Liver (tissue), 9 donors: ENCODE measurements around the gene FGFBP1. TPM values are rescaled to one million over a fixed set of nuclear protein-coding genes. Genes with fewer than 3 reads are reported as not detected.

Experiments
- DNase-seq: peaks from one replicate; pipeline ENCODE4 v3.0.0-alpha.2; 2017; ENCODE audit warnings: low spot score
- H3K27ac ChIP-seq, 2 donors: one replicate each; pipeline ENCODE4 v1.7.0; 2013; ENCODE audit warnings: inconsistent platforms in 2 of 2, low read length in 2 of 2, control low read depth in 1 of 2, low read depth in 1 of 2, mild to moderate bottlenecking in 1 of 2
- H3K27me3 ChIP-seq, 4 donors: one replicate each; pipeline versions ENCODE4 v1.6.1 to v1.7.0; 2013; ENCODE audit warnings: low read length in 3 of 4, inconsistent platforms in 1 of 4, mild to moderate bottlenecking in 1 of 4, moderate library complexity in 1 of 4; ENCODE audit not compliant: control insufficient read depth in 4 of 4, insufficient read depth in 4 of 4
- H3K36me3 ChIP-seq, 4 donors: one replicate each; pipeline versions ENCODE4 v1.6.1 to v1.7.0; 2013; ENCODE audit warnings: low read length in 3 of 4, mild to moderate bottlenecking in 3 of 4, low read depth in 1 of 4, moderate library complexity in 1 of 4; ENCODE audit not compliant: control insufficient read depth in 4 of 4, insufficient read depth in 3 of 4
- H3K4me1 ChIP-seq, 4 donors: one replicate each; pipeline versions ENCODE4 v1.6.1 to v1.7.0; 2013; ENCODE audit warnings: low read length in 3 of 4, mild to moderate bottlenecking in 3 of 4, moderate library complexity in 1 of 4; ENCODE audit not compliant: control insufficient read depth in 4 of 4, insufficient read depth in 4 of 4
- H3K4me3 ChIP-seq, 3 donors: one replicate each; pipeline versions ENCODE4 v1.6.1 to v1.7.0; 2013; ENCODE audit warnings: low read length in 3 of 3, control low read depth in 1 of 3, low read depth in 1 of 3, mild to moderate bottlenecking in 1 of 3
- H3K9ac ChIP-seq, 2 donors: one replicate each; pipeline ENCODE4 v1.7.0; 2013; ENCODE audit warnings: low read length in 2 of 2, mild to moderate bottlenecking in 2 of 2, moderate library complexity in 2 of 2, control low read depth in 1 of 2, low read depth in 1 of 2
- H3K9me3 ChIP-seq, 4 donors: one replicate each; pipeline versions ENCODE4 v1.6.1 to v1.7.0; 2013; ENCODE audit warnings: low read length in 3 of 4; ENCODE audit not compliant: control insufficient read depth in 4 of 4
- EGR1 ChIP-seq, 2 donors: IDR thresholded peaks; 2 replicates each; pipeline ENCODE4 v1.6.1; 2016 to 2018; ENCODE audit warnings: antibody characterized with exemption in 2 of 2, low read depth in 2 of 2
- FOXA1 ChIP-seq: IDR thresholded peaks from 2 replicates; pipeline ENCODE4 v1.6.1; 2016; ENCODE audit warnings: antibody characterized with exemption
- GABPA ChIP-seq, 2 donors: IDR thresholded peaks in 1 of 2; conservative IDR thresholded peaks in 1 of 2; 2 replicates each; pipeline ENCODE4 v1.6.1; 2016; ENCODE audit warnings: antibody characterized with exemption in 2 of 2, mild to moderate bottlenecking in 1 of 2, moderate library complexity in 1 of 2
- HNF4A ChIP-seq, 2 donors: conservative IDR thresholded peaks; 2 replicates each; pipeline ENCODE4 v1.6.1; 2016; ENCODE audit warnings: antibody characterized with exemption in 2 of 2, mild to moderate bottlenecking in 2 of 2
- HNF4G ChIP-seq: IDR thresholded peaks from 2 replicates; pipeline ENCODE4 v1.6.1; 2016; ENCODE audit warnings: antibody characterized with exemption
- MAX ChIP-seq: IDR thresholded peaks from 2 replicates; pipeline ENCODE4 v1.6.1; 2016; ENCODE audit warnings: antibody characterized with exemption
- NR2F2 ChIP-seq: IDR thresholded peaks from 2 replicates; pipeline ENCODE4 v1.6.1; 2016; ENCODE audit warnings: antibody characterized with exemption
- RAD21 ChIP-seq, 2 donors: IDR thresholded peaks; 2 replicates each; pipeline ENCODE4 v1.6.1; 2016; ENCODE audit warnings: antibody characterized with exemption in 2 of 2, mild to moderate bottlenecking in 2 of 2
- REST ChIP-seq: IDR thresholded peaks from 2 replicates; pipeline ENCODE4 v1.6.1; 2016; ENCODE audit warnings: antibody characterized with exemption, mild to moderate bottlenecking
- RXRA ChIP-seq, 2 donors: IDR thresholded peaks; 2 replicates each; pipeline ENCODE4 v1.6.1; 2017 to 2018; ENCODE audit warnings: antibody characterized with exemption in 2 of 2, mild to moderate bottlenecking in 1 of 2
- SP1 ChIP-seq: IDR thresholded peaks from 2 replicates; pipeline ENCODE4 v1.6.1; 2018; ENCODE audit warnings: antibody characterized with exemption, mild to moderate bottlenecking
- TAF1 ChIP-seq: conservative IDR thresholded peaks from 2 replicates; pipeline ENCODE4 v1.6.1; 2016; ENCODE audit warnings: antibody characterized with exemption, mild to moderate bottlenecking
- YY1 ChIP-seq: IDR thresholded peaks from 2 replicates; pipeline ENCODE4 v1.6.1; 2016; ENCODE audit warnings: antibody characterized with exemption, mild to moderate bottlenecking
- WGBS: extraction: QIAGEN DNeasy Blood & Tissue Kit; methylation state at CpG from one replicate; pipeline ENCODE4 v1.1.7; 2013; 5-methylcytosine and 5-hydroxymethylcytosine counted together
- polyA plus RNA-seq, 2 donors: library from polyadenylated mRNA; stranded (reverse) in 1 of 2; unstranded in 1 of 2; fragments of 200-250 nt in 1 of 2; fragments of >200 nt in 1 of 2; fragmentation: Nextera tagmentation in 1 of 2; extraction: Ambion mirVana in 1 of 2; gene quantifications; one replicate each; pipeline versions ENCODE4 v1.2.1 to v1.2.3, GENCODE V29; 2013 to 2015
- total RNA-seq, 2 donors: library from RNA; depleted of rRNA; stranded (reverse); fragments of >200 nt; gene quantifications; one replicate each; pipeline ENCODE4 v1.2.3, GENCODE V29; 2014
- TF ChIP-seq, protein P1 (sequence below): IDR thresholded peaks from 2 replicates; pipeline ENCODE4 v1.6.1; 2016; ENCODE audit warnings: antibody characterized with exemption
- TF ChIP-seq, protein P2 (sequence below): fragments of 150-350 bp; IDR thresholded peaks from 2 replicates; pipeline ENCODE4 v1.5.1; 2017; ENCODE audit warnings: improper control_type of control experiment, low read depth, low read length; ENCODE audit not compliant: missing input control
- TF ChIP-seq, protein P3 (sequence below): IDR thresholded peaks from 2 replicates; pipeline ENCODE4 v1.6.1; 2016; ENCODE audit warnings: antibody characterized with exemption
- donor health status: healthy.
- donor health status: healthy.
- donor health status: healthy.
- donor health status: healthy.
- donor health status: healthy.

Gene FGFBP1
- total and polyA plus RNA-seq, 4 donors, result not detected

DNA sequence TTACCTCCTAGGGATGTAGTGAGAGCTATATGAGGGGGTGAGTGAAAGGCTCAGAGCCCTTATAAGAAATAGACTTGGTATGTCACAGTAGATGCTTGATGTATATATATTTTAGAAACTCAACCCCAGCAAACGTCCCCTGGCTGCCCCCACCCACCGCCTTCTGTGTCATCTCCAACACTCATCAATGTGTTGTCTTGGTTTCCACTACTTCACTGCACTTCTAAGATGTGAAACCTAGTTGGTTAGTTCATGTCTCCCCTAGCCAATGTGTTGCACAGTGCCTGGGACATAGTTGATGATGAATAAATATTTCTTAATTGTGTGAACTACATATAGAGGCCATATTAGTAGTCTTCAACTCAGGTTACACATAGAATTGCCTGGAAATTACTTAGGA, 20.0 kb upstream of the FGFBP1 start:
- 82% methylated on average over 2 of the region's 2 CpGs for WGBS
- H3K27me3 ChIP-seq, result no peaks in the 10 kb centered on the region
- no peak overlapping the region for H3K27ac ChIP-seq
- peaks cover 0 to 3% (median 2%) of the 10 kb centered on the region in 4 donors for H3K4me1 ChIP-seq
- H3K36me3 ChIP-seq, result no peaks in the 10 kb centered on the region
- no peak overlapping the region for H3K9ac ChIP-seq
- TF ChIP-seq HNF4A (conservative IDR thresholded peaks at IDR 0.05), result no peak
- TF ChIP-seq REST, result no peak
- TF ChIP-seq GABPA (IDR thresholded peaks at IDR 0.05 in 1 of 2, conservative IDR thresholded peaks at IDR 0.05 in 1 of 2), result no peak
- TF ChIP-seq HNF4G, result no peak
- no peak for TF ChIP-seq FOXA1
- TF ChIP-seq EGR1 (IDR thresholded peaks at IDR 0.05; ENCODE audit: low read depth in 2 of 2), result no peak
- no peak for TF ChIP-seq RAD21 (IDR thresholded peaks at IDR 0.05)
- no peak for TF ChIP-seq YY1
- DNase-seq, result no peak
- no peak overlapping the region for H3K4me3 ChIP-seq
- H3K9me3 ChIP-seq, result no peaks in the 10 kb centered on the region

GRCh38 chr4:15956179-15956850, 17.8 kb upstream of the FGFBP1 start:
- 46% methylated on average over 9 of the region's 9 CpGs for WGBS
- H3K4me1 ChIP-seq, result peaks cover 0 to 3% (median 2%) of the 10 kb centered on the region in 4 donors
- H3K27me3 ChIP-seq, result no peaks in the 10 kb centered on the region
- no peaks in the 10 kb centered on the region for H3K36me3 ChIP-seq
- no peaks in the 10 kb centered on the region for H3K9me3 ChIP-seq
- no peak overlapping the region for H3K4me3 ChIP-seq
- peak; percentile 75 for DNase-seq
- H3K27ac ChIP-seq, result no peak overlapping the region
- H3K9ac ChIP-seq, result no peak overlapping the region
- no peak for TF ChIP-seq MAX
- TF ChIP-seq, protein P1, sequence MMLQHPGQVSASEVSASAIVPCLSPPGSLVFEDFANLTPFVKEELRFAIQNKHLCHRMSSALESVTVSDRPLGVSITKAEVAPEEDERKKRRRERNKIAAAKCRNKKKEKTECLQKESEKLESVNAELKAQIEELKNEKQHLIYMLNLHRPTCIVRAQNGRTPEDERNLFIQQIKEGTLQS, result no peak
- TF ChIP-seq, protein P2, sequence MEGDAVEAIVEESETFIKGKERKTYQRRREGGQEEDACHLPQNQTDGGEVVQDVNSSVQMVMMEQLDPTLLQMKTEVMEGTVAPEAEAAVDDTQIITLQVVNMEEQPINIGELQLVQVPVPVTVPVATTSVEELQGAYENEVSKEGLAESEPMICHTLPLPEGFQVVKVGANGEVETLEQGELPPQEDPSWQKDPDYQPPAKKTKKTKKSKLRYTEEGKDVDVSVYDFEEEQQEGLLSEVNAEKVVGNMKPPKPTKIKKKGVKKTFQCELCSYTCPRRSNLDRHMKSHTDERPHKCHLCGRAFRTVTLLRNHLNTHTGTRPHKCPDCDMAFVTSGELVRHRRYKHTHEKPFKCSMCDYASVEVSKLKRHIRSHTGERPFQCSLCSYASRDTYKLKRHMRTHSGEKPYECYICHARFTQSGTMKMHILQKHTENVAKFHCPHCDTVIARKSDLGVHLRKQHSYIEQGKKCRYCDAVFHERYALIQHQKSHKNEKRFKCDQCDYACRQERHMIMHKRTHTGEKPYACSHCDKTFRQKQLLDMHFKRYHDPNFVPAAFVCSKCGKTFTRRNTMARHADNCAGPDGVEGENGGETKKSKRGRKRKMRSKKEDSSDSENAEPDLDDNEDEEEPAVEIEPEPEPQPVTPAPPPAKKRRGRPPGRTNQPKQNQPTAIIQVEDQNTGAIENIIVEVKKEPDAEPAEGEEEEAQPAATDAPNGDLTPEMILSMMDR, result peak; percentile 97
- peak; percentile 62 to 83 for TF ChIP-seq HNF4A (conservative IDR thresholded peaks at IDR 0.05)
- peak; percentile 68 for TF ChIP-seq YY1
- TF ChIP-seq, protein P3, sequence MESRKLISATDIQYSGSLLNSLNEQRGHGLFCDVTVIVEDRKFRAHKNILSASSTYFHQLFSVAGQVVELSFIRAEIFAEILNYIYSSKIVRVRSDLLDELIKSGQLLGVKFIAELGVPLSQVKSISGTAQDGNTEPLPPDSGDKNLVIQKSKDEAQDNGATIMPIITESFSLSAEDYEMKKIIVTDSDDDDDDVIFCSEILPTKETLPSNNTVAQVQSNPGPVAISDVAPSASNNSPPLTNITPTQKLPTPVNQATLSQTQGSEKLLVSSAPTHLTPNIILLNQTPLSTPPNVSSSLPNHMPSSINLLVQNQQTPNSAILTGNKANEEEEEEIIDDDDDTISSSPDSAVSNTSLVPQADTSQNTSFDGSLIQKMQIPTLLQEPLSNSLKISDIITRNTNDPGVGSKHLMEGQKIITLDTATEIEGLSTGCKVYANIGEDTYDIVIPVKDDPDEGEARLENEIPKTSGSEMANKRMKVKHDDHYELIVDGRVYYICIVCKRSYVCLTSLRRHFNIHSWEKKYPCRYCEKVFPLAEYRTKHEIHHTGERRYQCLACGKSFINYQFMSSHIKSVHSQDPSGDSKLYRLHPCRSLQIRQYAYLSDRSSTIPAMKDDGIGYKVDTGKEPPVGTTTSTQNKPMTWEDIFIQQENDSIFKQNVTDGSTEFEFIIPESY, result no peak
- TF ChIP-seq RAD21 (IDR thresholded peaks at IDR 0.05), result peak; percentile 99
- peak; percentile 58 for TF ChIP-seq SP1
- peak; percentile 92 for TF ChIP-seq NR2F2
- TF ChIP-seq FOXA1, result peak; percentile 45
- TF ChIP-seq RXRA (IDR thresholded peaks at IDR 0.05), result peak in 1 of 2 donors; percentile 43
- no peak for TF ChIP-seq TAF1
